ENCODE measurements around the gene LGALS9.

Gene LGALS9

GRCh38 chr17:27603880-27604794 lies 26.9 kb upstream of the LGALS9 start:
- DNase-seq = no peak
- H3K36me3 ChIP-seq = peaks cover 67% of the 10 kb centered on the region

GRCh38 chr17:27605409-27605808 lies 25.6 kb upstream of the LGALS9 start:
- Histone ChIP-seq H3K9me3 (ENCODE audit: severe bottlenecking) (no peaks in the 10 kb centered on the region), H3K4me3 (ENCODE audit: low read depth, low read length) (no peak overlapping the region), H3K36me3 (peaks cover 77% of the 10 kb centered on the region), H3K27me3 (ENCODE audit: insufficient read depth, low read depth, severe bottlenecking) (no peaks in the 10 kb centered on the region), H3K27ac (no peak overlapping the region)
- DNase-seq = no peak
- TF ChIP-seq, protein P1, sequence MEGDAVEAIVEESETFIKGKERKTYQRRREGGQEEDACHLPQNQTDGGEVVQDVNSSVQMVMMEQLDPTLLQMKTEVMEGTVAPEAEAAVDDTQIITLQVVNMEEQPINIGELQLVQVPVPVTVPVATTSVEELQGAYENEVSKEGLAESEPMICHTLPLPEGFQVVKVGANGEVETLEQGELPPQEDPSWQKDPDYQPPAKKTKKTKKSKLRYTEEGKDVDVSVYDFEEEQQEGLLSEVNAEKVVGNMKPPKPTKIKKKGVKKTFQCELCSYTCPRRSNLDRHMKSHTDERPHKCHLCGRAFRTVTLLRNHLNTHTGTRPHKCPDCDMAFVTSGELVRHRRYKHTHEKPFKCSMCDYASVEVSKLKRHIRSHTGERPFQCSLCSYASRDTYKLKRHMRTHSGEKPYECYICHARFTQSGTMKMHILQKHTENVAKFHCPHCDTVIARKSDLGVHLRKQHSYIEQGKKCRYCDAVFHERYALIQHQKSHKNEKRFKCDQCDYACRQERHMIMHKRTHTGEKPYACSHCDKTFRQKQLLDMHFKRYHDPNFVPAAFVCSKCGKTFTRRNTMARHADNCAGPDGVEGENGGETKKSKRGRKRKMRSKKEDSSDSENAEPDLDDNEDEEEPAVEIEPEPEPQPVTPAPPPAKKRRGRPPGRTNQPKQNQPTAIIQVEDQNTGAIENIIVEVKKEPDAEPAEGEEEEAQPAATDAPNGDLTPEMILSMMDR (IDR thresholded peaks at IDR 0.05; ENCODE audit: low read depth, low read length) = no peak

More at GRCh38 chr17:27603880-27604794, 26.9 kb upstream of the LGALS9 start:
- H3K4me3 ChIP-seq (ENCODE audit: low read depth, low read length) = no peak overlapping the region
- TF ChIP-seq, protein P1 (IDR thresholded peaks at IDR 0.05; ENCODE audit: low read depth, low read length) = no peak
- H3K27ac ChIP-seq = no peak overlapping the region
- H3K9me3 ChIP-seq (ENCODE audit: severe bottlenecking) = no peaks in the 10 kb centered on the region
- H3K27me3 ChIP-seq (ENCODE audit: insufficient read depth, low read depth, severe bottlenecking) = no peaks in the 10 kb centered on the region

- Histone ChIP-seq H3K4me3 (ENCODE audit: low read depth, low read length) (no peak overlapping the region), H3K36me3 (peaks cover 77% of the 10 kb centered on the region), H3K9me3 (ENCODE audit: severe bottlenecking) (no peaks in the 10 kb centered on the region), H3K27ac (no peak overlapping the region), H3K27me3 (ENCODE audit: insufficient read depth, low read depth, severe bottlenecking) (no peaks in the 10 kb centered on the region)
- no peak for DNase-seq
- TF ChIP-seq, protein P1 (IDR thresholded peaks at IDR 0.05; ENCODE audit: low read depth, low read length) = no peak
Observed at GRCh38 chr17:27607521-27608091, 23.4 kb upstream of the LGALS9 start.

DNA sequence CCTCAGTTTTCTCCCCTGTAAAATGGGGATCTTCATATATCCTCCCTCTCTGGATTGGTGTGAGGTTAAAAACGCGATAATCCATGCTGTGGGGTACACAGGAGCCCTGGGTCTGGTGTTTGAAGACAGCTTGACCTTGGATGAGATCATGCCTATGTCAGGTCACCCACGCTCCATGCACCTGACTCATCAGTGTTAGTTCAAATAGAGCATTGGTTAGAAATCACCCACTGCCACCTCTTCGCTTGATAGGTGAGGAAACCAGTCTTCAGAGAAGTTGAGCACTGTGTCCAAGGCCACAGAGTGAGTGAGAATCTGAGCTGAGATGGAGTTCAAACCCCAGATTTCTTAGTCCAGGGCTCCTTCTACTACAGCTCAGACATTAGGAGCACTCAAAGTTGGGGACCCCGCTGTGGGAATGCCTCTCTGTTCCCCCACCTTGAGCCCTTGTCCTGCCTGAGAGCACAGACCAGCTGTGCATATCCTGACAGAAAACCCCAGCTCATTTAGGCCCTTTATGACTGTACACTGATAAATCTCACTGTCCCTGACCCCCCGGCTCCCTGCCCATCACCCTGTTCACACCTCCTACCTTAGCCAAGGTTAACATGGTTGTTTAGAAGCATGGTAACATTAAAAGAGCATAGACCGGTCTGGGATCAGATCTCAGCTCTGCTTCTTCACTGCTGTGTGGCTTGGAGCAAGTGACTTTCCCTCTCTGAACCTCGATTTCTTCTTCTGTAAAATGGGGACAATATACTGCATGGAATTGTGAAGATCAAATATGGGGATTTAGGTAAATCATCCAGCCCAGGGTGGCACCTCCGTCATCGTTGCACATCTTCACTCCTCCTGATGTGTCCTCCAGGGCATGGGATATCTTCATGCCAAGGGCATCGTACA lies 22.4 kb upstream of the LGALS9 start:
- H3K36me3 ChIP-seq = peaks cover 84% of the 10 kb centered on the region

GRCh38 chr17:27609611-27610303 lies 21.2 kb upstream of the LGALS9 start:
- Histone ChIP-seq H3K27ac (no peak overlapping the region), H3K36me3 (peaks cover 89% of the 10 kb centered on the region), H3K9me3 (ENCODE audit: severe bottlenecking) (no peaks in the 10 kb centered on the region), H3K4me3 (ENCODE audit: low read depth, low read length) (no peak overlapping the region), H3K27me3 (ENCODE audit: insufficient read depth, low read depth, severe bottlenecking) (no peaks in the 10 kb centered on the region)
- TF ChIP-seq, protein P1 (IDR thresholded peaks at IDR 0.05; ENCODE audit: low read depth, low read length) = peak; percentile 73
- peak; percentile 33 for DNase-seq

More for the DNA sequence above, 22.4 kb upstream of the LGALS9 start:
- H3K27ac ChIP-seq = no peak overlapping the region
- H3K4me3 ChIP-seq (ENCODE audit: low read depth, low read length) = no peak overlapping the region
- H3K9me3 ChIP-seq (ENCODE audit: severe bottlenecking) = no peaks in the 10 kb centered on the region
- H3K27me3 ChIP-seq (ENCODE audit: insufficient read depth, low read depth, severe bottlenecking) = no peaks in the 10 kb centered on the region
- TF ChIP-seq, protein P1 (IDR thresholded peaks at IDR 0.05; ENCODE audit: low read depth, low read length) = no peak
- no peak for DNase-seq
